Measurements from ENCODE around the gene HSBP1. TPM values are rescaled to one million over a fixed set of nuclear protein-coding genes. Genes with fewer than 3 reads are reported as not detected.

Gene HSBP1
- total RNA-seq, 1 experiment from 2014 or later = 230 TPM

GRCh38 chr16:83774066-83774465 is 33.7 kb upstream of the HSBP1 start:
- Histone ChIP-seq H3K9ac (ENCODE audit: extremely low read depth, insufficient read length, low read length) (no peak overlapping the region), H4K8ac (replicated peaks; ENCODE audit: insufficient read length, low read depth, low read length) (no peak overlapping the region), H3T11ph (ENCODE audit: low read length) (no peak overlapping the region), H2AFZ (ENCODE audit: low read length) (no peak overlapping the region), H3K23ac (ENCODE audit: insufficient read length, low read depth, low read length) (no peak overlapping the region), H2BK120ac (ENCODE audit: low read depth, low read length, poor library complexity, severe bottlenecking) (no peak overlapping the region), H3K14ac (ENCODE audit: insufficient read depth, low read length) (no peak overlapping the region), H3K56ac (ENCODE audit: insufficient read length, low read depth, low read length) (no peak overlapping the region), H3K79me1 (ENCODE audit: insufficient read depth, low read depth, low read length, poor library complexity, severe bottlenecking) (no peaks in the 10 kb centered on the region), H3K27me3 (ENCODE audit: insufficient read depth, low read length) (no peaks in the 10 kb centered on the region), H2BK20ac (ENCODE audit: low read depth, low read length, poor library complexity, severe bottlenecking) (no peak overlapping the region), H3K18ac (ENCODE audit: insufficient read length, low read depth, low read length) (no peak overlapping the region), H4K91ac (ENCODE audit: insufficient read length, low read depth, low read length) (no peak overlapping the region), H3K27ac (ENCODE audit: insufficient read length, low read depth, low read length) (no peak overlapping the region), H2BK5ac (ENCODE audit: insufficient read length, low read length) (no peak overlapping the region), H2BK15ac (ENCODE audit: low read depth, low read length) (no peak overlapping the region), H3K4me2 (ENCODE audit: insufficient read depth, insufficient read length, low read length) (no peak overlapping the region), H2BK12ac (ENCODE audit: insufficient read length, low read depth, low read length) (no peak overlapping the region), H2AK5ac (ENCODE audit: insufficient read length, low read length) (no peak overlapping the region), H3K23me2 (ENCODE audit: insufficient read length, low read depth, low read length, poor library complexity, severe bottlenecking) (no peaks in the 10 kb centered on the region), H4K20me1 (ENCODE audit: control insufficient read depth, insufficient read depth, insufficient read length) (no peaks in the 10 kb centered on the region), H3K9me3 (ENCODE audit: control insufficient read depth, low read depth, low read length) (no peaks in the 10 kb centered on the region), H3K79me2 (ENCODE audit: insufficient read depth, low read length) (no peaks in the 10 kb centered on the region), H3K4me1 (ENCODE audit: insufficient read depth, low read length) (peaks cover 9% of the 10 kb centered on the region; the same call in 1 of the 2 replicates), H4K5ac (ENCODE audit: insufficient read length, low read depth, low read length) (no peak overlapping the region), H3K4ac (ENCODE audit: low read depth, low read length) (no peak overlapping the region)
- WGBS (ENCODE audit: extremely low coverage, insufficient read length, low lambda C conversion rate) = no CpG with 5 or more reads among the region's 4 CpGs
- no peak for DNase-seq
- no peak for TF ChIP-seq CTCF (conservative IDR thresholded peaks at IDR 0.05)
- no peak overlapping the region; a peak in 1 of 7 replicates for H3K27ac Mint-ChIP-seq
- no peaks in the 10 kb centered on the region; a peak in 1 of 7 replicates for H3K36me3 Mint-ChIP-seq (ENCODE audit: insufficient read depth in 1 of 3, low read depth in 3 of 3)
- H3K4me3 Mint-ChIP-seq = no peak overlapping the region
- H3K4me1 Mint-ChIP-seq = peaks cover 24% of the 10 kb centered on the region in 2 experiments
- no peaks in the 10 kb centered on the region for H3K27me3 Mint-ChIP-seq (ENCODE audit: low read depth)
- H3K9me3 Mint-ChIP-seq = peaks cover 0 to under 1% of the 10 kb centered on the region in 2 experiments; a peak in 2 of 5 replicates
